OCI-LY7 (cell line): ENCODE data around the gene DAW1. TPM values are rescaled to one million over a fixed set of nuclear protein-coding genes. Genes with fewer than 3 reads are reported as not detected.
"Not testable (repeated sequence)": the region's sequence is repeated elsewhere in the genome, so short reads cannot be mapped to it uniquely, and the experiment has no call there.

Experiments used
- BruUV-seq: library from RNA; stranded (reverse); fragments of 400-500 nt; replicated peaks from 2 replicates; lab custom pipeline; 2021; lab: Mats Ljungman, UMichigan
- CTCF ChIA-PET: fragments of 300-600 bp; sonication (Branson Sonifier 250); formaldehyde crosslinking; loops from one replicate; lab custom pipeline; 2022; ENCODE audit warnings: antibody characterized with exemption; ENCODE audit not compliant: unreplicated experiment; lab: Charles Lee
- POLR2A ChIA-PET: fragments of 300-600 bp; sonication (Branson Sonifier 250); formaldehyde crosslinking; loops from one replicate; lab custom pipeline; 2022; ENCODE audit warnings: antibody characterized with exemption; lab: Charles Lee
- DNase-seq: peaks from one replicate; pipeline ENCODE4 v3.0.0-alpha.2; 2015; ENCODE audit warnings: low spot score
- H2AFZ ChIP-seq: fragments of 200-600 bp; sonication (generic), shearing (Covaris generic); 2 replicates; pipeline ENCODE4 v1.6.1; 2014; ENCODE audit warnings: mild to moderate bottlenecking, antibody characterized with exemption, low read length, moderate library complexity
- H3K27ac ChIP-seq: fragments of 200-600 bp; sonication (generic); 2 replicates; pipeline ENCODE4 v1.5.1; 2014; ENCODE audit warnings: mixed run types, low read depth, mild to moderate bottlenecking, moderate library complexity, low read length, inconsistent platforms; ENCODE audit not compliant: poor library complexity, severe bottlenecking
- H3K36me3 ChIP-seq: fragments of 200-600 bp; sonication (generic); 2 replicates; pipeline ENCODE4 v1.6.1; 2014; ENCODE audit warnings: mild to moderate bottlenecking, antibody characterized with exemption, low read length, moderate library complexity, mixed read lengths; ENCODE audit not compliant: insufficient read depth
- H3K4me1 ChIP-seq: fragments of 200-600 bp; sonication (generic); 2 replicates; pipeline ENCODE4 v1.5.1; 2014; ENCODE audit warnings: mild to moderate bottlenecking, low read length; ENCODE audit not compliant: insufficient read depth, poor library complexity, severe bottlenecking
- H3K4me2 ChIP-seq: fragments of 200-600 bp; sonication (generic); 2 replicates; pipeline ENCODE4 v1.6.1; 2014; ENCODE audit warnings: mild to moderate bottlenecking, low read length
- H3K4me3 ChIP-seq: fragments of 200-600 bp; sonication (generic); 2 replicates; pipeline ENCODE4 v1.5.1; 2014; ENCODE audit warnings: mild to moderate bottlenecking, low read depth, low read length; ENCODE audit not compliant: poor library complexity, severe bottlenecking
- H3K79me2 ChIP-seq: fragments of 200-600 bp; sonication (generic); 2 replicates; pipeline ENCODE4 v1.6.1; 2016; ENCODE audit warnings: low read depth, mild to moderate bottlenecking, low read length, moderate library complexity, mixed read lengths; ENCODE audit not compliant: insufficient read depth
- H3K9me2 ChIP-seq: fragments of 200-600 bp; sonication (generic); 2 replicates; pipeline ENCODE4 v1.6.1; 2016; ENCODE audit warnings: mild to moderate bottlenecking, low read length, mixed read lengths; ENCODE audit not compliant: insufficient read depth
- H3K9me3 ChIP-seq: fragments of 200-600 bp; sonication (generic); 2 replicates; pipeline ENCODE4 v1.6.1; 2014; ENCODE audit warnings: mild to moderate bottlenecking, mixed run types, low read length, mixed read lengths
- H4K20me1 ChIP-seq: fragments of 200-600 bp; sonication (generic); 2 replicates; pipeline ENCODE4 v1.6.1; 2014; ENCODE audit warnings: mild to moderate bottlenecking, antibody characterized with exemption, low read length, moderate library complexity, mixed read lengths; ENCODE audit not compliant: insufficient read depth
- EZH2phosphoT487 ChIP-seq: fragments of 200-600 bp; sonication (generic); IDR thresholded peaks from 2 replicates; pipeline ENCODE4 v1.6.1; 2018; ENCODE audit warnings: low read depth, borderline replicate concordance, mild to moderate bottlenecking, mixed run types, antibody characterized with exemption, low read length, moderate library complexity, mixed read lengths
- intact Hi-C: fragments of 100-400 bp; cut with micrococcal nuclease; formaldehyde crosslinking; loops from one replicate; pipeline ENCODE4 v1.10.0; 2022; ENCODE audit not compliant: unreplicated experiment
- total RNA-seq, 2 experiments: library from RNA; depleted of rRNA in 1 of 2; stranded (reverse); fragments of >200 nt in 1 of 2; shearing (Covaris generic) in 1 of 2; gene quantifications; 2 replicates each; pipeline ENCODE4 v1.2.3, GENCODE V29; 2014 to 2022
- TF ChIP-seq, protein P1 (sequence below): fragments of 200-600 bp; sonication (generic); conservative IDR thresholded peaks from 2 replicates; pipeline ENCODE4 v1.5.1; 2014; ENCODE audit warnings: mild to moderate bottlenecking, antibody characterized with exemption, low read length, moderate library complexity, mixed read lengths

DAW1 gene
- total RNA-seq, 2 experiments from 2014 or later: not detected

GRCh38 chr2:227834423-227834822 is 37.0 kb upstream of the DAW1 start:
- Histone ChIP-seq H2AFZ (no peak overlapping the region), H3K9me2 (no peaks in the 10 kb centered on the region), H3K4me1 (no peaks in the 10 kb centered on the region), H3K4me2 (no peak overlapping the region), H3K36me3 (no peaks in the 10 kb centered on the region), H3K9me3 (no peaks in the 10 kb centered on the region), H3K79me2 (no peaks in the 10 kb centered on the region), H4K20me1 (no peaks in the 10 kb centered on the region), H3K27ac (no peak overlapping the region), H3K4me3 (no peak overlapping the region)
- ChIA-PET POLR2A (no interaction called here), CTCF (no interaction called here)
- no TSS peak for BruUV-seq
- DNase-seq: no peak
- TF ChIP-seq, protein P1, sequence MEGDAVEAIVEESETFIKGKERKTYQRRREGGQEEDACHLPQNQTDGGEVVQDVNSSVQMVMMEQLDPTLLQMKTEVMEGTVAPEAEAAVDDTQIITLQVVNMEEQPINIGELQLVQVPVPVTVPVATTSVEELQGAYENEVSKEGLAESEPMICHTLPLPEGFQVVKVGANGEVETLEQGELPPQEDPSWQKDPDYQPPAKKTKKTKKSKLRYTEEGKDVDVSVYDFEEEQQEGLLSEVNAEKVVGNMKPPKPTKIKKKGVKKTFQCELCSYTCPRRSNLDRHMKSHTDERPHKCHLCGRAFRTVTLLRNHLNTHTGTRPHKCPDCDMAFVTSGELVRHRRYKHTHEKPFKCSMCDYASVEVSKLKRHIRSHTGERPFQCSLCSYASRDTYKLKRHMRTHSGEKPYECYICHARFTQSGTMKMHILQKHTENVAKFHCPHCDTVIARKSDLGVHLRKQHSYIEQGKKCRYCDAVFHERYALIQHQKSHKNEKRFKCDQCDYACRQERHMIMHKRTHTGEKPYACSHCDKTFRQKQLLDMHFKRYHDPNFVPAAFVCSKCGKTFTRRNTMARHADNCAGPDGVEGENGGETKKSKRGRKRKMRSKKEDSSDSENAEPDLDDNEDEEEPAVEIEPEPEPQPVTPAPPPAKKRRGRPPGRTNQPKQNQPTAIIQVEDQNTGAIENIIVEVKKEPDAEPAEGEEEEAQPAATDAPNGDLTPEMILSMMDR: no peak
- TF ChIP-seq EZH2phosphoT487: no peak
- intact Hi-C loops: no loop called here

GRCh38 chr2:227834916-227835650 is 36.3 kb upstream of the DAW1 start:
- Histone ChIP-seq H3K79me2 (no peaks in the 10 kb centered on the region), H3K4me3 (no peak overlapping the region), H3K9me3 (no peaks in the 10 kb centered on the region), H3K36me3 (no peaks in the 10 kb centered on the region), H4K20me1 (no peaks in the 10 kb centered on the region), H3K4me2 (no peak overlapping the region), H3K9me2 (no peaks in the 10 kb centered on the region), H2AFZ (no peak overlapping the region), H3K4me1 (no peaks in the 10 kb centered on the region), H3K27ac (no peak overlapping the region)
- DNase-seq: no peak
- ChIA-PET POLR2A (no interaction called here), CTCF (no interaction called here)
- BruUV-seq: no TSS peak
- TF ChIP-seq, protein P1: no peak
- no peak for TF ChIP-seq EZH2phosphoT487
- intact Hi-C loops: no loop called here

- H3K36me3 ChIP-seq, CTCF ChIA-PET, H3K4me2 ChIP-seq, DNase-seq, H3K9me3 ChIP-seq, BruUV-seq, H3K4me3 ChIP-seq, H2AFZ ChIP-seq, H3K9me2 ChIP-seq, intact Hi-C loops, H3K4me1 ChIP-seq, H3K27ac ChIP-seq, H3K79me2 ChIP-seq, POLR2A ChIA-PET, H4K20me1 ChIP-seq: not testable (repeated sequence)
These were observed 31.9 kb upstream of the DAW1 start for GRCh38 chr2:227839339-227840129.
